ENCODE measurements around the gene DPY19L3.

DPY19L3 gene

DNA sequence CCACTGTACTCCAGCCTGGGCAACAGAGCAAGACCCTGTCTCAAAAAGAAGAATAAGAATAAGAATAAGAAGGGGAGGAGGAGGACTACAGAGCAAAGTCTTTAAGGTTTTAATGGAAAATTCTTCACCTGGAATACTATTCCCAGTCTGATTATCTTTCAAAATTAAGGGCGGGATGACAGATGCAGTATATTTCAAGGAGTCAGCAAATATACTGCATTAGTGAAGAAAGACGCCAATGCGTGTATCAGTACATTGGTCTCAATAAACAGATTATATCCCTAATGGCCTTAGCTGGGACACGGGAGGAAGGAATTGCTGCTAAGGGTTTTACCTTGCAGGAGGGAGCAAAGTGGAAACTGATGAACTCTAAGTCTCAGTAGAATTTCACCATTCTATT, 121.3 kb downstream of the DPY19L3 start:
- no peaks in the 10 kb centered on the region for H3K4me1 ChIP-seq (ENCODE audit: control insufficient read depth, low read length)
- no peaks in the 10 kb centered on the region for H4K20me1 ChIP-seq (ENCODE audit: control insufficient read depth, insufficient read depth, low read depth, low read length)
- no peak overlapping the region for H3K4me2 ChIP-seq (ENCODE audit: low read length)
- H3K36me3 ChIP-seq (ENCODE audit: control insufficient read depth, low read length), result no peaks in the 10 kb centered on the region
- H3K4me3 ChIP-seq (ENCODE audit: low read length), result no peak overlapping the region
- TF ChIP-seq, protein P1, sequence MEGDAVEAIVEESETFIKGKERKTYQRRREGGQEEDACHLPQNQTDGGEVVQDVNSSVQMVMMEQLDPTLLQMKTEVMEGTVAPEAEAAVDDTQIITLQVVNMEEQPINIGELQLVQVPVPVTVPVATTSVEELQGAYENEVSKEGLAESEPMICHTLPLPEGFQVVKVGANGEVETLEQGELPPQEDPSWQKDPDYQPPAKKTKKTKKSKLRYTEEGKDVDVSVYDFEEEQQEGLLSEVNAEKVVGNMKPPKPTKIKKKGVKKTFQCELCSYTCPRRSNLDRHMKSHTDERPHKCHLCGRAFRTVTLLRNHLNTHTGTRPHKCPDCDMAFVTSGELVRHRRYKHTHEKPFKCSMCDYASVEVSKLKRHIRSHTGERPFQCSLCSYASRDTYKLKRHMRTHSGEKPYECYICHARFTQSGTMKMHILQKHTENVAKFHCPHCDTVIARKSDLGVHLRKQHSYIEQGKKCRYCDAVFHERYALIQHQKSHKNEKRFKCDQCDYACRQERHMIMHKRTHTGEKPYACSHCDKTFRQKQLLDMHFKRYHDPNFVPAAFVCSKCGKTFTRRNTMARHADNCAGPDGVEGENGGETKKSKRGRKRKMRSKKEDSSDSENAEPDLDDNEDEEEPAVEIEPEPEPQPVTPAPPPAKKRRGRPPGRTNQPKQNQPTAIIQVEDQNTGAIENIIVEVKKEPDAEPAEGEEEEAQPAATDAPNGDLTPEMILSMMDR (IDR thresholded peaks at IDR 0.05; ENCODE audit: low read depth, low read length, poor library complexity, severe bottlenecking), result no peak
- no peak for TF ChIP-seq EZH2phosphoT487 (IDR thresholded peaks at IDR 0.05; ENCODE audit: borderline replicate concordance, low read length)
- H3K9me2 ChIP-seq (replicated peaks; ENCODE audit: control insufficient read depth, low read length), result no peaks in the 10 kb centered on the region
- no peaks in the 10 kb centered on the region for H3K27me3 ChIP-seq (ENCODE audit: control insufficient read depth, low read length)
- H3F3A ChIP-seq (ENCODE audit: control insufficient read depth, insufficient read depth), result no peaks in the 10 kb centered on the region
- H3K79me2 ChIP-seq (ENCODE audit: control insufficient read depth, low read length), result no peaks in the 10 kb centered on the region
- H3K27ac ChIP-seq (ENCODE audit: low read depth, low read length), result no peak overlapping the region
- H3K9me3 ChIP-seq (ENCODE audit: control insufficient read depth, insufficient read depth, low read length), result no peaks in the 10 kb centered on the region

DNA sequence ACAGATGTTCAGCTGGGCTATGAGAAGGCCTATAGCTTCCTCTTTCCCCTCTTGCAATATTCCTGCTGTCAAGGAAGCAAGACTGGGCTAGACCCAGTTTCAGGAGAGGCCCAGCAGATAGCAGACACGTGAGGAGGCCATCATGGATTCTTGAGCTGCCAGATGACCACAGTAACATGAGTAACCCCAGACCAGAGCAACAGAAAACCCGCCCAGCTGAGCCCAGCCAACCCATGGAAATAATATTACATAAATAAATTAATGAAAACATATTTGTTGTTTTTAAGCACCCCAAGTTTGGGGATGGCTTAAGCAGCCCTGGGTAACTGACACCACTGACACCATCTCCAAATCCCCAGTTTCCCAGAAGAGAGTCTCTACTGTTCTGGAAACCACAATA, 125.2 kb downstream of the DPY19L3 start:
- Histone ChIP-seq H3K27me3 (ENCODE audit: control insufficient read depth, low read length) (no peaks in the 10 kb centered on the region), H3K79me2 (ENCODE audit: control insufficient read depth, low read length) (no peaks in the 10 kb centered on the region)

DNA sequence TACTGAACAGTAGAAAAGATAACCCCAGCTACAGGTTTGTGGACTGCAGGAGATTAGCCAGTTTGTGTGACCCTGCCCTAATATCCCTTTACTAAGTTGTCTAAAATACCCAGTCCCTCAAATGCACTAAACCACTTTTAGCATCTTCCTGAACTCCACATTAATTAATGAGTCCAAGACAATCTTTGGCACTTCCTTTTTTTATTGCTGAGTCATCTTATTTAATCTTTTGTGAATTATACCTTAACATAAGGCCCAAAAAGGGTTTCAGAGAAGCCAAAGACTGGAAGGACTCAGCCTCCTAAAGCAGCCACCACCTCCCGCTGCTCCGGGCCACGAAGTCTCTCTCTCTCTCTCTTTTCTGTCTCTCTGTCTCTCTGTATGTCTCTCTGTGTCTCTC, 126.7 kb downstream of the DPY19L3 start:
- TF ChIP-seq, protein P1 (IDR thresholded peaks at IDR 0.05; ENCODE audit: low read depth, low read length, poor library complexity, severe bottlenecking), result no peak
- TF ChIP-seq EZH2phosphoT487 (IDR thresholded peaks at IDR 0.05; ENCODE audit: borderline replicate concordance, low read length), result no peak
- H3K9me2 ChIP-seq (replicated peaks; ENCODE audit: control insufficient read depth, low read length), result no peaks in the 10 kb centered on the region
- no peaks in the 10 kb centered on the region for H3K36me3 ChIP-seq (ENCODE audit: control insufficient read depth, low read length)
- H3K4me2 ChIP-seq (ENCODE audit: low read length), result no peak overlapping the region
- H3K9me3 ChIP-seq (ENCODE audit: control insufficient read depth, insufficient read depth, low read length), result peaks cover 3% of the 10 kb centered on the region; the same call in 1 of the 2 replicates
- no peaks in the 10 kb centered on the region for H3K4me1 ChIP-seq (ENCODE audit: control insufficient read depth, low read length)
- no peak overlapping the region for H3K4me3 ChIP-seq (ENCODE audit: low read length)
- H3K79me2 ChIP-seq (ENCODE audit: control insufficient read depth, low read length), result no peaks in the 10 kb centered on the region
- H3K27ac ChIP-seq (ENCODE audit: low read depth, low read length), result no peak overlapping the region
- no peaks in the 10 kb centered on the region for H3F3A ChIP-seq (ENCODE audit: control insufficient read depth, insufficient read depth)
- no peaks in the 10 kb centered on the region for H3K27me3 ChIP-seq (ENCODE audit: control insufficient read depth, low read length)
- H4K20me1 ChIP-seq (ENCODE audit: control insufficient read depth, insufficient read depth, low read depth, low read length), result no peaks in the 10 kb centered on the region

More for the DNA sequence above, 125.2 kb downstream of the DPY19L3 start:
- Histone ChIP-seq H3K27ac (ENCODE audit: low read depth, low read length) (no peak overlapping the region), H3K4me2 (ENCODE audit: low read length) (no peak overlapping the region), H4K20me1 (ENCODE audit: control insufficient read depth, insufficient read depth, low read depth, low read length) (no peaks in the 10 kb centered on the region), H3K9me3 (ENCODE audit: control insufficient read depth, insufficient read depth, low read length) (peaks cover 3% of the 10 kb centered on the region; the same call in 1 of the 2 replicates), H3F3A (ENCODE audit: control insufficient read depth, insufficient read depth) (no peaks in the 10 kb centered on the region), H3K4me1 (ENCODE audit: control insufficient read depth, low read length) (no peaks in the 10 kb centered on the region), H3K4me3 (ENCODE audit: low read length) (no peak overlapping the region), H3K36me3 (ENCODE audit: control insufficient read depth, low read length) (no peaks in the 10 kb centered on the region), H3K9me2 (replicated peaks; ENCODE audit: control insufficient read depth, low read length) (no peaks in the 10 kb centered on the region)
- TF ChIP-seq, protein P1 (IDR thresholded peaks at IDR 0.05; ENCODE audit: low read depth, low read length, poor library complexity, severe bottlenecking), result no peak
- no peak for TF ChIP-seq EZH2phosphoT487 (IDR thresholded peaks at IDR 0.05; ENCODE audit: borderline replicate concordance, low read length)

Data from DOHH2 (cell line).